Measurements from ENCODE around the gene PLEKHH2. TPM values are rescaled to one million over a fixed set of nuclear protein-coding genes. Genes with fewer than 3 reads are reported as not detected.
A peak's percentile ranks its signal among the peaks of the same experiment; 100 is the strongest.
"Not testable (repeated sequence)": the region's sequence is repeated elsewhere in the genome, so short reads cannot be mapped to it uniquely, and the experiment has no call there.

PLEKHH2 gene
- total RNA-seq, 4 donors from 2014 or later: 6.8 to 77.3 (median 11.5) TPM

GRCh38 chr2:43631618-43632317 lies 5.3 kb upstream of the PLEKHH2 start:
- WGBS: 49% methylated on average over 11 of the region's 11 CpGs
- H3K4me3 ChIP-seq: no peak overlapping the region
- no peaks in the 10 kb centered on the region for H3K9me3 ChIP-seq
- DNase-seq (ENCODE audit: low spot score in 2 of 2): no peak
- no peak overlapping the region for H3K27ac ChIP-seq
- no peak for TF ChIP-seq POLR2AphosphoS5 (IDR thresholded peaks at IDR 0.05)
- no peak for TF ChIP-seq POLR2A (IDR thresholded peaks at IDR 0.05)
- TF ChIP-seq, protein P1, sequence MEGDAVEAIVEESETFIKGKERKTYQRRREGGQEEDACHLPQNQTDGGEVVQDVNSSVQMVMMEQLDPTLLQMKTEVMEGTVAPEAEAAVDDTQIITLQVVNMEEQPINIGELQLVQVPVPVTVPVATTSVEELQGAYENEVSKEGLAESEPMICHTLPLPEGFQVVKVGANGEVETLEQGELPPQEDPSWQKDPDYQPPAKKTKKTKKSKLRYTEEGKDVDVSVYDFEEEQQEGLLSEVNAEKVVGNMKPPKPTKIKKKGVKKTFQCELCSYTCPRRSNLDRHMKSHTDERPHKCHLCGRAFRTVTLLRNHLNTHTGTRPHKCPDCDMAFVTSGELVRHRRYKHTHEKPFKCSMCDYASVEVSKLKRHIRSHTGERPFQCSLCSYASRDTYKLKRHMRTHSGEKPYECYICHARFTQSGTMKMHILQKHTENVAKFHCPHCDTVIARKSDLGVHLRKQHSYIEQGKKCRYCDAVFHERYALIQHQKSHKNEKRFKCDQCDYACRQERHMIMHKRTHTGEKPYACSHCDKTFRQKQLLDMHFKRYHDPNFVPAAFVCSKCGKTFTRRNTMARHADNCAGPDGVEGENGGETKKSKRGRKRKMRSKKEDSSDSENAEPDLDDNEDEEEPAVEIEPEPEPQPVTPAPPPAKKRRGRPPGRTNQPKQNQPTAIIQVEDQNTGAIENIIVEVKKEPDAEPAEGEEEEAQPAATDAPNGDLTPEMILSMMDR (IDR thresholded peaks at IDR 0.05): no peak
- H3K27me3 ChIP-seq: no peaks in the 10 kb centered on the region
- H3K36me3 ChIP-seq: no peaks in the 10 kb centered on the region
- peaks cover 15% of the 10 kb centered on the region for H3K4me1 ChIP-seq

GRCh38 chr2:43634604-43635306 lies 2.3 kb upstream of the PLEKHH2 start:
- WGBS: 30% methylated on average over 6 of the region's 6 CpGs
- TF ChIP-seq, protein P1 (IDR thresholded peaks at IDR 0.05): no peak
- no peak for TF ChIP-seq EP300 (IDR thresholded peaks at IDR 0.05)
- no peak for TF ChIP-seq POLR2AphosphoS5 (IDR thresholded peaks at IDR 0.05)
- TF ChIP-seq POLR2A (IDR thresholded peaks at IDR 0.05): no peak
- Histone ChIP-seq H3K27ac (no peak overlapping the region), H3K9me3 (no peaks in the 10 kb centered on the region), H3K36me3 (no peaks in the 10 kb centered on the region), H3K27me3 (no peaks in the 10 kb centered on the region), H3K4me1 (peaks cover 22% of the 10 kb centered on the region), H3K4me3 (no peak overlapping the region)
- DNase-seq (ENCODE audit: low spot score in 2 of 2): no peak

GRCh38 chr2:43636153-43636552 lies 907 bp upstream of the PLEKHH2 start:
- not testable (repeated sequence) for H3K4me3 ChIP-seq; H3K27me3 ChIP-seq; H3K27ac ChIP-seq; DNase-seq (ENCODE audit: low spot score in 2 of 2); H3K36me3 ChIP-seq; H3K9me3 ChIP-seq
- peaks cover 22% of the 10 kb centered on the region for H3K4me1 ChIP-seq
- 93% methylated on average over 12 of the region's 12 CpGs for WGBS

DNA sequence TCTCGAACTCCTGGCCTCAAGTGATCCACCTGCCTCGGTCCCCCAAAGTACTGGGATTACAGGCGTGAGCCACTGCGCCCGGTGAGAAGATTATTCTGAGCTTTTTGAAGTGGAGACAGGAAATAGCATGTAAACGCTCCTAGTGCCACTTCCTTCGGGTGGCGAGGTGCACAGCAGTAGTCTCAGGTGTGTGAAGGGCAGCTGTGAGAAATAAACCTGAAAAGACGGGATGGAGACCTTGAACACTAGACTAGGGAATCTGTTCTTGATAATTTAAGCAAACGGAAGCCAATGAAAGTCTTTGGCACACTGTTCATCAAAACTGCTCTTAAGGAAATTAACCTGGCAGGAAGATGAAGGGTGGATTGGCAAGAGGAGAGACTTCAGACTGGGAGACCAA lies 439 bp upstream of the PLEKHH2 start:
- TF ChIP-seq, protein P1 (IDR thresholded peaks at IDR 0.05): no peak
- TF ChIP-seq POLR2AphosphoS5 (IDR thresholded peaks at IDR 0.05) (no peak), POLR2A (IDR thresholded peaks at IDR 0.05) (no peak), EP300 (IDR thresholded peaks at IDR 0.05) (no peak)
- Histone ChIP-seq H3K4me1 (peaks cover 22% of the 10 kb centered on the region), H3K27me3 (no peaks in the 10 kb centered on the region), H3K4me3 (peak overlapping the region; percentile 73), H3K36me3 (no peaks in the 10 kb centered on the region), H3K9me3 (no peaks in the 10 kb centered on the region), H3K27ac (no peak overlapping the region)
- no peak for DNase-seq (ENCODE audit: low spot score in 2 of 2)
- 25% methylated on average over 10 of the region's 10 CpGs for WGBS

DNA sequence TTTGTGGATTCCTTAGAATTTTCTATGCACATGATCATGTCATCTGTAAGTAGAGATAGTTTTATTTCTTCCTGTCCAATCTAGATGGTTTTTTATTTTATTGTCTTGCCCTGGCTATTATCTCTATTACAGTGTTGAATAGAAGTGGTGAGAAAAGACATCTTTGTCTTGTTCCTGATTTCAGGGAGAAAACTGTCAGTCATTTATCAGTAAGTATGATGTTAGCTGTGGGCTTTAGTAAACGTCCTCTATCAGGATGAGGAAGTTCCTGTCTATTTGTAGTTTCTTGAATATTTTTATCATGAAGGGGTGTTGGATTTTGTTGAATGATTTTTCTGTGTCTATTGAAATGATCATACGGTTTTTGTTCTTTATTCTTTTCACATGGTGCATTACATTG lies 5.3 kb downstream of the PLEKHH2 start:
- TF ChIP-seq EP300 (IDR thresholded peaks at IDR 0.05) (no peak), POLR2A (IDR thresholded peaks at IDR 0.05) (no peak), POLR2AphosphoS5 (IDR thresholded peaks at IDR 0.05) (no peak)
- TF ChIP-seq, protein P1 (IDR thresholded peaks at IDR 0.05): no peak
- Histone ChIP-seq H3K27me3 (no peaks in the 10 kb centered on the region), H3K9me3 (no peaks in the 10 kb centered on the region), H3K36me3 (no peaks in the 10 kb centered on the region), H3K4me1 (peaks cover 6% of the 10 kb centered on the region), H3K4me3 (no peak overlapping the region), H3K27ac (no peak overlapping the region)
- no peak for DNase-seq (ENCODE audit: low spot score in 2 of 2)
- WGBS: 58% methylated on average over 2 of the region's 2 CpGs

Measured in suprapubic skin (tissue), 4 donors.